Muscle layer of duodenum (tissue), 2 donors: Measurements from ENCODE around the gene GRIA1.

Source experiments
- H3K27ac ChIP-seq: one replicate; pipeline ENCODE4 v1.7.0; 2013; ENCODE audit warnings: mild to moderate bottlenecking, low read length
- H3K27me3 ChIP-seq: one replicate; pipeline ENCODE4 v1.7.0; 2013; ENCODE audit warnings: low read depth, mild to moderate bottlenecking, control low read depth, low read length
- H3K36me3 ChIP-seq, 2 donors: one replicate each; pipeline ENCODE4 v1.7.0; 2013; ENCODE audit warnings: low read length in 2 of 2, control low read depth in 1 of 2, mild to moderate bottlenecking in 1 of 2; ENCODE audit not compliant: insufficient read depth in 2 of 2, control insufficient read depth in 1 of 2
- H3K4me1 ChIP-seq, 2 donors: one replicate each; pipeline ENCODE4 v1.7.0; 2013; ENCODE audit warnings: low read length in 2 of 2, mild to moderate bottlenecking in 2 of 2, control low read depth in 1 of 2, moderate library complexity in 1 of 2; ENCODE audit not compliant: insufficient read depth in 2 of 2, control insufficient read depth in 1 of 2
- H3K4me3 ChIP-seq, 2 donors: one replicate each; pipeline ENCODE4 v1.7.0; 2013; ENCODE audit warnings: low read length in 2 of 2, low read depth in 1 of 2, mild to moderate bottlenecking in 1 of 2
- H3K9me3 ChIP-seq, 2 donors: one replicate each; pipeline ENCODE4 v1.7.0; 2013; ENCODE audit warnings: low read length in 2 of 2, control low read depth in 1 of 2, mild to moderate bottlenecking in 1 of 2; ENCODE audit not compliant: control insufficient read depth in 1 of 2
- donor health status: healthy.

Gene GRIA1

DNA sequence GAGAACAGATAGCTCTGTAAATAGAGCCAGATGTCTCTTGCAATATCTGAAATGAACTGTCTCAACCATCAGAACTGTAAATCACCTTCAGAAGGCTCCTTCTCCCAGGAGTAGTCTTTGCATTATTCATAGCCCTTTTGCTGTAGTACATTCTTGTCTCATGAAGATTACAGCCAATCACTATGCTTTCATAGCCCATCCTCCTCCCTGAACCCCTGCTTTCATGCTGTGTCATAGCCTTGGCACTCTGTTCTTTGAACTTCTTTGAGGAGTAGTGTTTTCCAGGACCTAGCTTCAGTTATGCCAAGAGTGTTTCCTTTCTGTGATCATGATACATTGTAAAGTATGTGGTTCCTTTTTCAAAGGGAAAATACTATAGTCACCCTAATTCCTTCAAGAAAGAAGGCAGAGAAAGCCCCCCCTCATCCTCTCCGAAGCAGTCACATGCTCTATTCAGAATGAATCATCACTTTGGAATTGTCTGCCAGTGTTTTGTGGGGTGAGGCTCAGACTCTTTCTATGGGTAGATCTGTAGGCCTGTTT is 61.1 kb downstream of the GRIA1 start:
- peaks cover 7 to 13% of the 10 kb centered on the region in 2 donors for H3K4me1 ChIP-seq
- H3K4me3 ChIP-seq = no peak overlapping the region
- no peaks in the 10 kb centered on the region for H3K9me3 ChIP-seq
- no peaks in the 10 kb centered on the region for H3K27me3 ChIP-seq
- no peak overlapping the region for H3K27ac ChIP-seq
- H3K36me3 ChIP-seq = no peaks in the 10 kb centered on the region

- H3K36me3 ChIP-seq = no peaks in the 10 kb centered on the region
- H3K4me1 ChIP-seq = peaks cover 7 to 13% of the 10 kb centered on the region in 2 donors
Observed at GRCh38 chr5:153552886-153553285, 62.4 kb downstream of the GRIA1 start.

DNA sequence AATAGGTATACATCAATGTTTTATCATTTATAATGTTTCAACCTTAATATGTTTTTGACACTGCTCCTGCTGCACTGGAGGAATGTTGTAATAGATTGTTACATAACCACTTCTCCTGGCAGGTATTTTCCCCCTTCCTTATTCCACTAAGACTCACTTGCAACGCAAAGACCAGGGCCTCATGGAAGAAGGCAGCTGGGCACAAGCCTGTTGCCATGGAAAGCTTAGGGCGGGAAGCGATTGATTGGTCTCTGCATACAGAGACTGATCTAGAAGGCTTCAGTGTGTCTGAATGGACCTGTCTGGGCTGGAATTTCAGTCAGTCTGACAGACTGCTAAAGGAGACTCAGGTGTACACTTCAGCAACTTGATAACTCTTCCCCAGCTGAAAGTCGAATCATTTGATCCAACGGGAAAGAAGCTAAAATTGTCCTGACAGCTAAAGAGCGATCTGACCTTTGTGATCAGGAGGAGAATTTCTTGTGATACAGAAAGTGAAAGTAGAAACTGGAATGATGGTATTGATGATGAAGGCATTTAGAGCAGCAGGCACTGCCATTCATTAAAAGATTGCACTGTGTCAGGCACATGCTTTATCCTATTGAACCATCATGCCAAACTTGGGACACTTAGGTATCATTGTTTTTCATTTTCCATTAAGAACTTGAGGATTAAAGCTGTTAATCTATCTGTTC is 65.1 kb downstream of the GRIA1 start:
- Histone ChIP-seq H3K27me3 (no peaks in the 10 kb centered on the region), H3K27ac (no peak overlapping the region), H3K4me3 (peak overlapping the region in 1 of 2 donors; percentile 8), H3K36me3 (no peaks in the 10 kb centered on the region), H3K4me1 (peaks cover 7 to 13% of the 10 kb centered on the region in 2 donors), H3K9me3 (no peaks in the 10 kb centered on the region)

More at GRCh38 chr5:153552886-153553285, 62.4 kb downstream of the GRIA1 start:
- H3K4me3 ChIP-seq = no peak overlapping the region
- H3K9me3 ChIP-seq = no peaks in the 10 kb centered on the region
- H3K27me3 ChIP-seq = no peaks in the 10 kb centered on the region
- H3K27ac ChIP-seq = no peak overlapping the region

- Histone ChIP-seq H3K4me1 (no peaks in the 10 kb centered on the region), H3K9me3 (no peaks in the 10 kb centered on the region), H3K27me3 (no peaks in the 10 kb centered on the region), H3K4me3 (no peak overlapping the region), H3K27ac (no peak overlapping the region), H3K36me3 (no peaks in the 10 kb centered on the region)
Observed at GRCh38 chr5:153558957-153559356, 68.5 kb downstream of the GRIA1 start.

GRCh38 chr5:153559926-153560325 is 69.5 kb downstream of the GRIA1 start:
- no peak overlapping the region for H3K4me3 ChIP-seq
- H3K27me3 ChIP-seq = no peaks in the 10 kb centered on the region
- no peaks in the 10 kb centered on the region for H3K4me1 ChIP-seq
- H3K9me3 ChIP-seq = no peaks in the 10 kb centered on the region
- no peaks in the 10 kb centered on the region for H3K36me3 ChIP-seq
- H3K27ac ChIP-seq = no peak overlapping the region

DNA sequence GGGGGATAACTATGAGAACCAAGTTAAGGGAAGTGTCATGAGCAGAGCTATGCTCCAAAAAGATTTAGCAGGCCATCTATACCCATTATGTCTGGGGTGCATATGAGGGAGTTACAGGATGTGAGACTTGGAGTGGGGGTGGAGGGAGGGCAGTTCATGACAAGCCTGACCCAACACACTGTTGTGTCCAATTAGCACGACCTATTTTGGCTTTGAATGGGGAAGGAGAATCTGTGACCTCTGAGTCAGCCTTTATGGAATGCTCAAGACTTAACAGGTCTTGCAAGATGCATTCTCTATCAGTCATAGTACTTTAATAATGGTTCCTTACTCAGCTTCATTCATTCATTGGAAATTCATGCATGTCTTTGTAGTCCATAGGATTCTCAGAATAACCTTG is 71.7 kb downstream of the GRIA1 start:
- Histone ChIP-seq H3K27ac (no peak overlapping the region), H3K9me3 (no peaks in the 10 kb centered on the region), H3K27me3 (no peaks in the 10 kb centered on the region), H3K36me3 (no peaks in the 10 kb centered on the region), H3K4me1 (no peaks in the 10 kb centered on the region), H3K4me3 (no peak overlapping the region)

GRCh38 chr5:153565822-153566221 is 75.4 kb downstream of the GRIA1 start:
- Histone ChIP-seq H3K27me3 (no peaks in the 10 kb centered on the region), H3K27ac (no peak overlapping the region), H3K9me3 (no peaks in the 10 kb centered on the region)

DNA sequence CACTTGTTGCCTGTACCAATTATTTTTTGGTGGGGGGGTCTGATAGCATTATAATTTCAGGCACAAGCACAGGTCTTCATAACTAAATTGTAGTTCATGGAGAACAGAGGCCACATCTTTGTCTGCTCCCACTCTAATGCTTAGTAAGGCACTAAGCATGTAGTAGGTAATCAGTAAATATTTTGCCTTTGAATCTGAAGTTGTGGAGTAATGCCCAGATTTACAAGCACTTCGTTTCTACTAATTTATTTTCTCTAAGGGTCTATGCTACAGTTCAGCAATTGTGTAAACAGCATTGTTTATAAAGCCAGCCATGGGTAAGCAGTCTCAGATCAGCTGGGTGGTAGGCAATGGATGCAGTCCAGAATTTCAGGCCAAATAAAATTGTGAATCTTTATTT is 78.6 kb downstream of the GRIA1 start:
- Histone ChIP-seq H3K27ac (no peak overlapping the region), H3K9me3 (no peaks in the 10 kb centered on the region), H3K4me1 (no peaks in the 10 kb centered on the region), H3K36me3 (no peaks in the 10 kb centered on the region), H3K4me3 (no peak overlapping the region), H3K27me3 (no peaks in the 10 kb centered on the region)

More at GRCh38 chr5:153565822-153566221, 75.4 kb downstream of the GRIA1 start:
- H3K4me3 ChIP-seq = no peak overlapping the region
- no peaks in the 10 kb centered on the region for H3K4me1 ChIP-seq
- H3K36me3 ChIP-seq = no peaks in the 10 kb centered on the region

- H3K4me3 ChIP-seq = no peak overlapping the region
- H3K27ac ChIP-seq = no peak overlapping the region
- no peaks in the 10 kb centered on the region for H3K36me3 ChIP-seq
- no peaks in the 10 kb centered on the region for H3K27me3 ChIP-seq
- H3K4me1 ChIP-seq = no peaks in the 10 kb centered on the region
- H3K9me3 ChIP-seq = no peaks in the 10 kb centered on the region
Observed at GRCh38 chr5:153571162-153571561, 80.7 kb downstream of the GRIA1 start.

DNA sequence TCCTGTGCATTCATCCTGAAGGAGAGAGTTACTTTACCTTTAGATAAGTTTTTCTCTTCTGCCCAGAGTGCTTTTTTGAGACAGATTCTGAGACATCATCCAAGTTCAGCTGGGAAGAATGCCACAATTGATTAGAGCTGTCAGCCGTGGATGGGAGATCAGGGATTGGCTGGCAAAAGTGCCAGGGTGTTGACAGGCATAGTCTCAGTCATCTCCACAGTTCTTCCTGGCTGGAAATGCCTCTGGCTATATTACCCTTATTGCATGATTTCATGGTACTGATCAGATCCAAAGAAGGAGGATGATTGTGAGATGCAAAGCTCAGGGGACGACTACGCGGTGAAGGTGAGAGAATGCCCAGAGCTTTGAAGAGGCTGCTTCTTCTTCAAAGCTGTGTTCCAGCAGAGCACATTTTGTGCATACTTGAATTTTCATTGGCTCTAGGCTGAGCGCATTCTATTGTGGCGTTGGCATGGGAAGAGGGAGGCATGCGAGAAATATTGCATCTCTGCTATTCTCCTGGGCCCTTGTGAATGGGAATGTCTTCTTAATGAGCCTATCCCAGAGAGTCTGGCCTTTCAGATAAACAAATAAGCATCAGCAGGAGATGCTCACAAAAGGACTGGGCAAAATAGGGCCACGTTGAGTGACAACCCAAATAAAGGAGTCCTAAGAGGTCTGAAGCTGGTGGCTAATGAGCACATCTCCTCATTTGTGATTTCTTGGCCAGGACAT is 82.1 kb downstream of the GRIA1 start:
- Histone ChIP-seq H3K4me3 (no peak overlapping the region), H3K4me1 (no peaks in the 10 kb centered on the region), H3K9me3 (no peaks in the 10 kb centered on the region), H3K36me3 (no peaks in the 10 kb centered on the region), H3K27me3 (no peaks in the 10 kb centered on the region), H3K27ac (no peak overlapping the region)

DNA sequence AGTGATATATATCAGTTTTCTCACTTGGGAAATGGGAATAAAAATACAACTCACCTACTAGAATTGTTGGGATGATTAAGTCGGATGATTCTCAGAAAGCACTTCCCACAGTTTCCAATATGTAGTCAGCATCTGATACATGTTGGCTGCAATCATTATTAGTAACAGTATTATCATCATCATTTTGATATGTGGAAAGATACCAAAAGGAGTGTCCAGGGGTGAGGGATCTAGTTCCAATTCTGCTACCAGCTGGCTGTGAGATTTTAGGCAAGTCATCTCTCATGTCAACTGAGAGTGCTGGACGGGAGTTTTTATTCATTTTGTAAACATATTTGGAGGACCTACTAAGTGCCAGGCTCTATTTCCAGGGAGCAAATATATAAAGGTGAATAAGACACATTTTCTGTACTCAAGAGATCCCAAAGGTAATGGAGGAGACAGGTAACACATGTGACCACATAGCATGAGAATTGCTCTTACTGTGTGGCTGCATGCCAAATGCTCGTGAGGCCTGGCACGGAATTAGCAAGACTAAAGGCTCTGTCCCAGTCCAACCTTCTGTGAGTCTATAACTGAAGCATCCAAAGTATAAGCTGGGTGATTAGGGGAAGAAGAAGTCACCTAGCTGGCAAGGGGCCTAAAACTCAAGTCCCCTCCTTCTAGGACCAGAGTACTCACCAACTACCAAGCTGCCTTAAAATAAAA is 83.0 kb downstream of the GRIA1 start:
- Histone ChIP-seq H3K4me3 (no peak overlapping the region), H3K9me3 (no peaks in the 10 kb centered on the region), H3K27me3 (no peaks in the 10 kb centered on the region), H3K4me1 (no peaks in the 10 kb centered on the region), H3K27ac (no peak overlapping the region), H3K36me3 (no peaks in the 10 kb centered on the region)
